H54 (cell line): ENCODE measurements around the gene OTOR.

Experiments
- DNase-seq: peaks from one replicate; pipeline ENCODE4 v3.0.0; 2011; ENCODE audit warnings: low spot score, mixed read lengths; ENCODE audit not compliant: insufficient read length
- FAIRE-seq: peaks from 3 replicates; lab custom pipeline; 2011; peaks lifted over from hg19 to GRCh38; lab: Jason Lieb, UNC
- POLR2A ChIP-seq: IDR thresholded peaks from 2 replicates; pipeline ENCODE4 v1.6.1; 2011; ENCODE audit warnings: low read depth, mild to moderate bottlenecking, low read length

OTOR gene

DNA sequence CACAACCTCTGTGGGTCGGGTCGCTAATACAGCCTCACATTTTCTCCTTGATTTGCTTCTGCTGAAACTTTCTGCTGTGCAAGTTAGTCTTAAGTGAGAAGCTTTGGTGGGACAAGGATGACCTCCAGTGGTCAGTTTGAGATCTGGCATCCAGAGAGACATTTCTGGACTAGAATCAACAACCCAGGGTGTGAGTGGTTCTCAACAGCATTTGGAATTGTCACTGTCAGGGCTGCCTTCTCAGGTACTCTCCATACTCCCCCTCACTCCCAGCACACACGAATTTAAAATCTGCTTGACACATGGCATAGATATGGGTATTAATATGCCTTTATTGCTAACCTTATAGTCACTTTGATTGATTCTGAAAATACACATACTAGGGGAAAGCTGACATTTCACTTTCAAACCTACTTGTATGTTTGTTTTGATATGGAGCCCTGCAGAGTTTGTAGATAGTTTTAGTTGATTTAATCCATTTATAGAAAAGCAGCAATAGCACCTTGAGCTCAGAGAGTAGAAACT, 13.2 kb downstream of the OTOR start:
- DNase-seq (peak; percentile 15), FAIRE-seq (peak; percentile 70)
- no peak for TF ChIP-seq POLR2A

DNA sequence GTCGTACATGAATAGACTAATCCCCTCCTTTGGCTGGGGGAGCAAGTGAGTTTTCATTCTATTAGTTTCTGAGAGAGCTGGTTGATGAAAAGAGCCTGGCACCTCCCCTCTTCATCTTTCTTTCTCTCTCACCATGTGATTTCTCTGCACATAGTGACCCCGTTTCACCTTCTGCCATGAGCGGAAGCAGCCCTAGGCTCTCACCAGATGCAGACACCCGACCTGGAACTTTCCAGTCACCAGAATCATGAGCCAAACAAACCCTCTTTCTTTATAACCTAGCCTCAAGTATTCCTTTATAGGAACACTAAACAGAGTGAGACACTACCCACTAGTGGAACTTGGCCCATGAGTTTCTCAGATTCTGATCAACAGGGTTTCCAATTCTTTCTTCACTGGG, 16.4 kb downstream of the OTOR start:
- FAIRE-seq, result no peak

DNA sequence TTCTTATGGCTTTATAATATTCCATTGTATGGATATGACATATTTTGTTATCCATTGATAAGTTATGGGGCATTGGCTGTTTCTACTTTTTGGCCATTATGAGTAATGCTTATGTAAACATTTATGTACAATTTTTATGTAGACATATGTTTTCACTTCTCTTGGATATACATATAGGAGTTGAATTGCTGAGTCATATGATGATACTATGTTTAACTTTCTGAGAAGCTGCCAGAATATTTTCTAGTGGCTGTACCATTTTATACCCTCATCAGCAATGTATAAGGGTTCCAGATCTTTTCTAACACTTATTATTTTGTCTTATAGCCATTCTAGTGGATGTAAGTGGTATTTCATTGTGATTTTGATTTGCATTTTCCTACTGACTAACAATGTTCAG, 23.1 kb downstream of the OTOR start:
- DNase-seq, result no peak
- FAIRE-seq, result no peak
- TF ChIP-seq POLR2A, result no peak

More for the DNA sequence above, 16.4 kb downstream of the OTOR start:
- DNase-seq, result no peak
- no peak for TF ChIP-seq POLR2A

DNA sequence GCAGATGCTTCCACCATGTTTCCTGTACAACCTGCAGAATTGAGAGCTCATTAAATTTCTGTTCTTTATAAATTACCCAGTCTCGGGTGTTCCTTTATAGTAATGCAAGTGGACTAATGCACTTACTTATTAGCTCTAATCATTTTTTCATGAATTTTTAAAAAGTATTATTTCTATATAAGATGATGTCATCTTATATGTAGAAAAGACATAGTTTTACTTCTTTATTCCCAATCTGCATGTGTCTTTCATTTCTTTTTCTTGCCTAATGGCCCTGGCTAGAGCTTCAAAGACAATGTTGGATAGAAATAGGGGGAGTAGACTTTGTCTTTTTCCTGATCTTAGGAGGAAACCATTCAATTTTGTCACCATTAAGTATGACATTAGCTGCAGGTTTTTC, 27.8 kb downstream of the OTOR start:
- TF ChIP-seq POLR2A, result no peak
- FAIRE-seq (no peak), DNase-seq (no peak)

DNA sequence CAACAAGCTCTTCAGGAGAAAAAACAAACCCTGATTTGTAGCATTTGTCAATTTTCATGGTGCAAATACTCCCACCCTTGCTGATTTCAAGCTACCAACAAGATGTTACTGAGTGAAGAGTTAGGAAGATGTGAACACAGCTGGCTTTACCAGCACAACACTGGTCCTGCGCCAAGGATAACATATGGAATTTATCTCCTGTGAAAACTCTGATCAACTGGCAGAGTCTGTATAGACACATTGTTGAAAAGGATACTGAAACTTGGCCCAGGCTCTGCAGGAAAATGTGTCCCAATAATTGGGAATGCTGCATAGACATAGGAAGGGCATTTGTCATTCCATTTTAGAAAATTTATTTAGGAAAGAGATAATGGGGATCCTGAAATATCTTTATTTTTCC, 29.0 kb downstream of the OTOR start:
- FAIRE-seq (no peak), DNase-seq (no peak)
- TF ChIP-seq POLR2A, result no peak

DNA sequence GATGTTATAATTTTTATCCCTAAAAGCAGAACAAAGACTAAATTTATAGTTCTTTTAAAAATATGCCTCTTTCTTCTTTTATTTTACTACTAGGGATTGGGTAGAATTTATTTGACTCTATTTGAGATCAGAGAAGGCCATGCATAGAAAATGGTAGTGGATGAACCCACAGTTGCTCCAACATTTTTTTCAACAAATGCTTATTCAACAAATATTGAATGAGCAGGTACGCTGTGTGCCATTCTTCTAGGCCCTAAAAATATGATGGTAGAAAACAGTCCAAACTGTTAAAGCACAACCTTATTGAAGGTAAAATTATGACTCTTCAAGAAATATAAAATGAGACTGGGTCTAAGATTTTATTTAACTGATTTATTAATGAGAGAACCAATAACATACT, 30.0 kb downstream of the OTOR start:
- no peak for TF ChIP-seq POLR2A
- FAIRE-seq, result no peak

DNA sequence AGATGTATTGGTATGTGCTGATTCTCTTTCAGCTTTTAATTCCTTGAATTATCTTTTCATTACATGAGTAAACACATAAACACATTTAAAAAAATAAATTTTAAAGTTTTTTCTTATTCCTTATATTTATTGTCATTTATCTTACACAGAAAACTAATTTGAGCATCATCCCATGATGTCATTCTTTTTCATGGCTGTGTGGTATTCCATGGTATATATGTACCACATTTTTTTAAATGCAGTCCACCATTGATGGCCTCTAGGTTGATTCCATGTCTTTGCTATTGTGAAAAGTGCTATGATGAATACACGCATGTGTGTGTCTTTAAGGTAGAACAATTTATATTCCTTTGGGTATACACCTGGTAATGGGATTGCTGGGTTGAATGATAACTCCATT, 33.3 kb downstream of the OTOR start:
- FAIRE-seq (no peak), DNase-seq (no peak)
- TF ChIP-seq POLR2A, result no peak

More for the DNA sequence above, 30.0 kb downstream of the OTOR start:
- no peak for DNase-seq

DNA sequence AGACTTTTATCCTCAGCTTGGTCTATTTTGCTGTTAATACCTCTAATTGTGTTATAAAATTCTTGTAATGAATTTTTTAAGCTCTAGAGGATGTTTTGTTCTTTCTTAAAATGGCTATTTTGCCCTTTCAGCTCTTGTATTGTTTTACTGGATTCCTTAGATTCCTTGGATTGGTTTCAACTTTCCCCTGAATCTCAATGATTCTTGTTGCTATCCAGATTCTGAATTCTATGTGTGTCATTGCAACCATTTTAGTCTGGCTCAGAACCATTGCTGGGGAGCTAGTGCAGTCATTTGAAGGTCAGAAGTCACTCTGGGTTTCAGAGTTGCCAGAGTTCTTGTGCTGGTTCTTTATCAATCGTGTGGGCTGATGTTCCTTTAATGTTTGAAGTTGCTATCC, 37.1 kb downstream of the OTOR start:
- no peak for TF ChIP-seq POLR2A
- FAIRE-seq (no peak), DNase-seq (no peak)
